GM12878 (cell line): ENCODE measurements around the gene NAA60. TPM values are rescaled to one million over a fixed set of nuclear protein-coding genes. Genes with fewer than 3 reads are reported as not detected.

ENCODE experiments used
- BCL11A ChIP-seq: IDR thresholded peaks from 2 replicates; pipeline ENCODE4 v1.6.1; 2011; ENCODE audit warnings: low read depth, low read length
- CHD1 ChIP-seq: IDR thresholded peaks from 2 replicates; pipeline ENCODE4 v1.6.1; 2012; ENCODE audit warnings: low read depth, low read length, improper control_type of control experiment
- CREM ChIP-seq: IDR thresholded peaks from 2 replicates; pipeline ENCODE4 v1.6.1; 2014; ENCODE audit warnings: antibody characterized with exemption, low read depth
- CTCF ChIP-seq, 3 experiments: IDR thresholded peaks in 2 of 3; conservative IDR thresholded peaks in 1 of 3; 2 replicates each; pipeline ENCODE4 v1.5.1; 2011; ENCODE audit warnings: low read depth in 3 of 3, low read length in 3 of 3, mild to moderate bottlenecking in 3 of 3, control low read depth in 2 of 3, moderate library complexity in 2 of 3, inconsistent platforms in 1 of 3, mixed read lengths in 1 of 3; ENCODE audit not compliant: control insufficient read depth in 2 of 3, insufficient read depth in 1 of 3; ENCODE audit errors: extremely low read depth in 1 of 3
- EGR1 ChIP-seq, 2 experiments: IDR thresholded peaks; 1 replicate in 1 of 2; 2 replicates in 1 of 2; pipeline ENCODE4 v1.6.1; 2011 to 2012; ENCODE audit warnings: low read depth in 2 of 2, low read length in 2 of 2, borderline replicate concordance in 1 of 2, mild to moderate bottlenecking in 1 of 2, moderate library complexity in 1 of 2
- ETV6 ChIP-seq, 2 experiments: fragments of 450-650 bp in 1 of 2; IDR thresholded peaks in 1 of 2; conservative IDR thresholded peaks in 1 of 2; 2 replicates each; pipeline ENCODE4 v1.6.1; 2014; ENCODE audit warnings: antibody characterized with exemption in 1 of 2, borderline replicate concordance in 1 of 2, low read depth in 1 of 2, mild to moderate bottlenecking in 1 of 2, moderate library complexity in 1 of 2
- HCFC1 ChIP-seq: fragments of 150-350 bp; IDR thresholded peaks from 2 replicates; pipeline ENCODE4 v1.6.1; 2014; ENCODE audit warnings: low read length
- HDGF ChIP-seq: fragments of 450-650 bp; IDR thresholded peaks from 2 replicates; pipeline ENCODE4 v1.6.1; 2016; ENCODE audit warnings: antibody characterized with exemption
- JUNB ChIP-seq: IDR thresholded peaks from 2 replicates; pipeline ENCODE4 v1.6.1; 2016; ENCODE audit warnings: antibody characterized with exemption, mild to moderate bottlenecking
- JUND ChIP-seq: IDR thresholded peaks from 2 replicates; pipeline ENCODE4 v1.6.1; 2012; ENCODE audit warnings: low read depth, mild to moderate bottlenecking, low read length, improper control_type of control experiment, moderate library complexity
- MEF2B ChIP-seq: fragments of 450-650 bp; IDR thresholded peaks from 2 replicates; pipeline ENCODE4 v1.6.1; 2018; ENCODE audit warnings: mild to moderate bottlenecking, moderate library complexity; ENCODE audit not compliant: partially characterized antibody, poor library complexity, severe bottlenecking
- NFIC ChIP-seq: IDR thresholded peaks from 2 replicates; pipeline ENCODE4 v1.6.1; 2012; ENCODE audit warnings: low read depth, mild to moderate bottlenecking, inconsistent platforms, low read length, moderate library complexity
- NFXL1 ChIP-seq: fragments of 450-650 bp; IDR thresholded peaks from 2 replicates; pipeline ENCODE4 v1.6.1; 2017; ENCODE audit warnings: antibody characterized with exemption, mild to moderate bottlenecking, borderline replicate concordance
- POU2F2 ChIP-seq: IDR thresholded peaks from 3 replicates; pipeline ENCODE4 v1.6.1; 2011; ENCODE audit warnings: low read depth, mild to moderate bottlenecking, low read length, borderline replicate concordance
- RAD21 ChIP-seq: IDR thresholded peaks from 2 replicates; pipeline ENCODE4 v1.6.1; 2011; ENCODE audit warnings: mild to moderate bottlenecking, low read depth, low read length, moderate library complexity; ENCODE audit not compliant: insufficient read depth
- RUNX3 ChIP-seq: IDR thresholded peaks from 2 replicates; pipeline ENCODE4 v1.6.1; 2012; ENCODE audit warnings: low read length, inconsistent platforms
- SREBF1 ChIP-seq: IDR thresholded peaks from 2 replicates; pipeline ENCODE4 v1.6.1; 2012; ENCODE audit warnings: mild to moderate bottlenecking, low read length
- TBL1XR1 ChIP-seq: IDR thresholded peaks from 2 replicates; pipeline ENCODE4 v1.6.1; 2012; ENCODE audit warnings: low read depth, low read length, improper control_type of control experiment
- TCF7 ChIP-seq: IDR thresholded peaks from 2 replicates; pipeline ENCODE4 v1.6.1; 2014; ENCODE audit warnings: antibody characterized with exemption, borderline replicate concordance
- WRNIP1 ChIP-seq: IDR thresholded peaks from 2 replicates; pipeline ENCODE4 v1.6.1; 2011; ENCODE audit warnings: low read depth, low read length, improper control_type of control experiment, borderline replicate concordance
- polyA plus RNA-seq, 11 experiments: library from polyadenylated mRNA; depleted of rRNA in 4 of 11; unstranded in 6 of 11; stranded (reverse) in 5 of 11; fragments of >200 nt; fragmentation: Nextera tagmentation in 4 of 11; fragmentation: Illumina TruSeq in 1 of 11; extraction: Ambion mirVana in 4 of 11; extraction: Trizol in 1 of 11; gene quantifications; 1 replicate in 1 of 11; 2 replicates in 10 of 11; pipeline versions ENCODE4 v1.2.1 to v1.2.3, GENCODE V29; 2011 to 2016; ENCODE audit warnings: inconsistent platforms in 2 of 11, missing spikeins in 2 of 11, low read depth in 1 of 11
- total RNA-seq, 4 experiments: library from RNA; depleted of rRNA in 3 of 4; stranded (reverse); fragments of >200 nt in 3 of 4; fragmentation: Illumina TruSeq in 1 of 4; extraction: Trizol in 1 of 4; gene quantifications; 2 replicates each; pipeline versions ENCODE4 v1.2.1 to v1.2.3, GENCODE V29; 2013 to 2021
- TF ChIP-seq, protein P1 (sequence below): fragments of 450-650 bp; IDR thresholded peaks from 2 replicates; pipeline ENCODE4 v1.6.1; 2016; ENCODE audit warnings: mild to moderate bottlenecking
- TF ChIP-seq, protein P2 (sequence below): fragments of 450-650 bp; IDR thresholded peaks from 2 replicates; pipeline ENCODE4 v1.6.1; 2017; ENCODE audit warnings: mild to moderate bottlenecking, low read depth, inconsistent platforms; ENCODE audit not compliant: poor library complexity, severe bottlenecking
- TF ChIP-seq, protein P3 (sequence below): fragments of 450-650 bp; IDR thresholded peaks from 2 replicates; pipeline ENCODE4 v1.6.1; 2016; ENCODE audit warnings: mild to moderate bottlenecking

Gene NAA60
- total and polyA plus RNA-seq, 10 of the 15 experiments (the other 5 are each of a cell fraction or from before 2014, with no cell fraction given) = 6.2 to 43.1 (median 34.6) TPM

DNA sequence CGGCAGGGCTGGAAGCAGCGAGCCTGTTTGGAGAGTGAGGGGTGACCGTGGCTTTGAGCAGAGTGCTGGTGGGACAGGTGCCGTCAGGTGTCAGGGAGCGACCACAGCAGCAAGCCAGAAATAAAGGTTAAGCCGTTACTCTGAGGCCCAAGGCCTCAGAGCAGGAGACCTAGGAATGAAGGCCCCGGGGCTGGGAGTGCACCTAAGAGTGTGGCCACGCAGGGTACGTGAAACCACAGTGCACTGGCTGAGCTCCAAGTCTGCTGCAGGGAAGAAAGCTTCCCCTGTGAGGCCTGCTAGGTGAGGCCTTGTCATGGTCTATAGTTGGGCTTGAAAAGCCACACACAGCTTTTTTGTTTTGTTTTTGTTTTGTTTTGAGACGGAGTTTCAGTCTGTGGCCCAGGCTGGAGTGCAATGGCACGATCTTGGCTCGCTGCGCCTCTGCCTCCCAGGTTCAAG, 66.0 kb downstream of the NAA60 start (continued):
- peak; percentile 82 for TF ChIP-seq TCF7
- no peak for TF ChIP-seq RAD21
- peak; percentile 50 for TF ChIP-seq MEF2B
- no peak for TF ChIP-seq BCL11A
- peak; percentile 15; the same call in 1 of the 2 replicates for TF ChIP-seq HCFC1
- TF ChIP-seq HDGF = 0 out of 2 replicates have a peak, but pooled peaks have one; percentile 30
- no peak for TF ChIP-seq POU2F2
- TF ChIP-seq WRNIP1 = no peak
- peak; percentile 47 for TF ChIP-seq JUNB
- TF ChIP-seq EGR1 (IDR thresholded peaks at IDR 0.05; ENCODE audit: borderline replicate concordance in 1 of 2, low read depth in 2 of 2, low read length in 2 of 2) = no peak
- TF ChIP-seq RUNX3 = peak; percentile 95
- TF ChIP-seq SREBF1 = no peak
- peak; percentile 63 for TF ChIP-seq NFIC
- TF ChIP-seq CTCF (IDR thresholded peaks at IDR 0.05 in 2 of 3, conservative IDR thresholded peaks at IDR 0.05 in 1 of 3; ENCODE audit: control insufficient read depth in 2 of 3, extremely low read depth in 1 of 3, insufficient read depth in 1 of 3, low read depth in 3 of 3, low read length in 3 of 3) = no peak
- peak; percentile 68 for TF ChIP-seq CREM
- no peak for TF ChIP-seq JUND
- TF ChIP-seq CHD1 = no peak
- TF ChIP-seq, protein P1, sequence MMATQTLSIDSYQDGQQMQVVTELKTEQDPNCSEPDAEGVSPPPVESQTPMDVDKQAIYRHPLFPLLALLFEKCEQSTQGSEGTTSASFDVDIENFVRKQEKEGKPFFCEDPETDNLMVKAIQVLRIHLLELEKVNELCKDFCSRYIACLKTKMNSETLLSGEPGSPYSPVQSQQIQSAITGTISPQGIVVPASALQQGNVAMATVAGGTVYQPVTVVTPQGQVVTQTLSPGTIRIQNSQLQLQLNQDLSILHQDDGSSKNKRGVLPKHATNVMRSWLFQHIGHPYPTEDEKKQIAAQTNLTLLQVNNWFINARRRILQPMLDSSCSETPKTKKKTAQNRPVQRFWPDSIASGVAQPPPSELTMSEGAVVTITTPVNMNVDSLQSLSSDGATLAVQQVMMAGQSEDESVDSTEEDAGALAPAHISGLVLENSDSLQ = no peak
- TF ChIP-seq, protein P2, sequence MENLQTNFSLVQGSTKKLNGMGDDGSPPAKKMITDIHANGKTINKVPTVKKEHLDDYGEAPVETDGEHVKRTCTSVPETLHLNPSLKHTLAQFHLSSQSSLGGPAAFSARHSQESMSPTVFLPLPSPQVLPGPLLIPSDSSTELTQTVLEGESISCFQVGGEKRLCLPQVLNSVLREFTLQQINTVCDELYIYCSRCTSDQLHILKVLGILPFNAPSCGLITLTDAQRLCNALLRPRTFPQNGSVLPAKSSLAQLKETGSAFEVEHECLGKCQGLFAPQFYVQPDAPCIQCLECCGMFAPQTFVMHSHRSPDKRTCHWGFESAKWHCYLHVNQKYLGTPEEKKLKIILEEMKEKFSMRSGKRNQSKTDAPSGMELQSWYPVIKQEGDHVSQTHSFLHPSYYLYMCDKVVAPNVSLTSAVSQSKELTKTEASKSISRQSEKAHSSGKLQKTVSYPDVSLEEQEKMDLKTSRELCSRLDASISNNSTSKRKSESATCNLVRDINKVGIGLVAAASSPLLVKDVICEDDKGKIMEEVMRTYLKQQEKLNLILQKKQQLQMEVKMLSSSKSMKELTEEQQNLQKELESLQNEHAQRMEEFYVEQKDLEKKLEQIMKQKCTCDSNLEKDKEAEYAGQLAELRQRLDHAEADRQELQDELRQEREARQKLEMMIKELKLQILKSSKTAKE = peak; percentile 93
- TF ChIP-seq, protein P3, sequence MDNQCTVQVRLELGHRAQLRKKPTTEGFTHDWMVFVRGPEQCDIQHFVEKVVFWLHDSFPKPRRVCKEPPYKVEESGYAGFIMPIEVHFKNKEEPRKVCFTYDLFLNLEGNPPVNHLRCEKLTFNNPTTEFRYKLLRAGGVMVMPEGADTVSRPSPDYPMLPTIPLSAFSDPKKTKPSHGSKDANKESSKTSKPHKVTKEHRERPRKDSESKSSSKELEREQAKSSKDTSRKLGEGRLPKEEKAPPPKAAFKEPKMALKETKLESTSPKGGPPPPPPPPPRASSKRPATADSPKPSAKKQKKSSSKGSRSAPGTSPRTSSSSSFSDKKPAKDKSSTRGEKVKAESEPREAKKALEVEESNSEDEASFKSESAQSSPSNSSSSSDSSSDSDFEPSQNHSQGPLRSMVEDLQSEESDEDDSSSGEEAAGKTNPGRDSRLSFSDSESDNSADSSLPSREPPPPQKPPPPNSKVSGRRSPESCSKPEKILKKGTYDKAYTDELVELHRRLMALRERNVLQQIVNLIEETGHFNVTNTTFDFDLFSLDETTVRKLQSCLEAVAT = peak; percentile 88
- peak; percentile 42; the same call in 1 of the 2 replicates for TF ChIP-seq TBL1XR1
- TF ChIP-seq NFXL1 = no peak
- TF ChIP-seq ETV6 (conservative IDR thresholded peaks at IDR 0.05 in 1 of 2, IDR thresholded peaks at IDR 0.05 in 1 of 2; ENCODE audit: borderline replicate concordance in 1 of 2, low read depth in 1 of 2) = peak in 1 of 2 experiments; percentile 49; a peak in 1 of 4 replicates
